Activated naive CD8-positive, alpha-beta T cell treated with anti-CD3 and anti-CD28 coated beads, Interleukin-2, amount 50 U/mL, for 16 hours (primary cell): ENCODE data around the gene FAM120AOS.

ENCODE experiments used
- DNase-seq: peaks from one replicate; pipeline ENCODE4 v3.0.0-alpha.2; 2020; ENCODE audit warnings: low read depth, low spot score

The FAM120AOS gene

GRCh38 chr9:93467462-93467861 lies 14.1 kb upstream of the FAM120AOS start:
- DNase-seq: no peak

GRCh38 chr9:93467062-93467416 lies 13.7 kb upstream of the FAM120AOS start:
- no peak for DNase-seq

- DNase-seq: no peak
Measured at GRCh38 chr9:93466416-93467061, 13.2 kb upstream of the FAM120AOS start.

- DNase-seq: no peak
Measured at GRCh38 chr9:93465855-93466254, 12.5 kb upstream of the FAM120AOS start.

- no peak for DNase-seq
Measured at GRCh38 chr9:93464876-93465275, 11.5 kb upstream of the FAM120AOS start.

DNA sequence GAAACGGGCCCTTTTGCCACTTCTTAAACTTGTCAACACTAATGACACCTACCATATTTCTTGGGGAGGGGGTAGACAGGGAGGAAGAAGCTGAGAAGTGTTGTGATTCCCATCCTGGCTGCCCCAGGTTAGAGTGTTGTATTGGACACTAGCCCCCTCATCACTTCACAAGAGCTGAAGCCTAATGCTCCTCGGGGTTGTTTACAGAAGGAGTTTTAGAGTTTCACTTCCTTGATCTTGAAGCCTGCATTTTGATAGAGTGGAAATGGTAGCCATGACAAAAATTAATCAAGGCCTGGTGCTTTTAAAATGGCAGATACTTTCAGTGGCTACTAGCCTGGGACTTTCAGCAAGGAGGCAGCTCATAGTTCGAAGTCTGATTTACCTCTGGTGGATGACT lies 11.0 kb upstream of the FAM120AOS start:
- no peak for DNase-seq

DNA sequence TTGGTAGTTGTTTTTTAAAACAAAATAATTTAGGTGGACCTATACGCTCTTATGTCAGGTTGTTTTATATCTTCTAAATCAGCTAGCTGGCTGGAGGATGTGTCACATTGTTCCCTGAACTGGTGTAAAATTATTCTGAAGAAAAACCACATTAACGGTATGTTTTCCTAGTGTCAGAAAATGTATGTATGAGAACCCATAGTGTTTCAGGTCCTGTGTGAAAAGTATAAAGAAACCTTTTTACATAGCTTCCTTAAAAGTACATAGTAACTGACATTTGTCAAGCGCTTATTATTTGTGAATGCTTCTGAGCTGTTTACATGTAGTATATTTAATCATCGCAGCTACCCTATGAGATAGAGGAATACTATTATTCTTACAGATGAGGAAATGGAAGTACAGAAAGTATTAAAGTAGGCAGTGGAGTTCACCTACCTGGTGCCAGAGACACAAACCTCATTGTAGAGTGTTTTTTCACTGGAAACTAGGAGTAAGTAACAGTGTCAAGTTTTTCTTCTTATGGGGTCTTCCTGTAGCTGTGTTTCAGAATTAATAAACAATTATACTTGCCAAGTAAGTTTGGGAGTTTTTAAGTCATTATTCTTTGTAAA lies 10.4 kb upstream of the FAM120AOS start:
- DNase-seq: no peak

- DNase-seq: no peak
Measured at GRCh38 chr9:93461821-93462220, 8.4 kb upstream of the FAM120AOS start.

DNA sequence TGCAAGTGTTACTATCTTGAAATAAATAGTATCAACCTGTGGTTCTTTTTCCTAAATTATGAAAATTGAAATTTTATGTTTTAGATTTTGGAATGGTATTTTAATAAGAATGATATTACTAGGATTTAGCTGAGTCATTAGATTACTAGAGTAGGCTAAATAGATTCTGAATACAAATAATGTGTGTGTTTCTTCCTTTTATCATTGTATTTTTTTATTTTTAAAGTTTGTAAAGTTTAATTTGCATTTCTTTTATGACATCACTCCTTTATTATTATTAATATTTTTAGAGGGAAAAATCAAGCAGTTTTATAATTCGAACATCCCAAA lies 8.0 kb upstream of the FAM120AOS start:
- no peak for DNase-seq

GRCh38 chr9:93460689-93461413 lies 7.5 kb upstream of the FAM120AOS start:
- DNase-seq: no peak

GRCh38 chr9:93459432-93459847 lies 6.1 kb upstream of the FAM120AOS start:
- no peak for DNase-seq

- no peak for DNase-seq
Measured at GRCh38 chr9:93458712-93459111, 5.3 kb upstream of the FAM120AOS start.

DNA sequence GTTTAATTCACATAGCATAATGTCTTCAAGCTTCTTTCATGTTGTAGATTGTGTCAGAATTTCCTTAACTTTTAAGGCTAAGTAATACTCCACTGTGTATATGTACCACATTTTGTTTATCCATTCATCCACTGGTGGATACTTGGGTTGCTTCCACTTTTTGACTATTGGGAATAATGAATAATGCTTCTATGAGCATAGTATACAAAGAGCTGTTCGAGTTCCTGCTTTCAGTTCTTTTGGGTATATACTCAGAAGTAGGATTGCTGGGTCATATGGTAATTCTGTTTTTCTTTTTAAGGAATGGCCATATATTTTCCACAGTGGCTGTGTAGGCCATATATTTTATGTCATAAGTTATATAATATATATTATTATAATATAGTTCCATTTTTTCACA lies 3.6 kb upstream of the FAM120AOS start:
- DNase-seq: no peak

DNA sequence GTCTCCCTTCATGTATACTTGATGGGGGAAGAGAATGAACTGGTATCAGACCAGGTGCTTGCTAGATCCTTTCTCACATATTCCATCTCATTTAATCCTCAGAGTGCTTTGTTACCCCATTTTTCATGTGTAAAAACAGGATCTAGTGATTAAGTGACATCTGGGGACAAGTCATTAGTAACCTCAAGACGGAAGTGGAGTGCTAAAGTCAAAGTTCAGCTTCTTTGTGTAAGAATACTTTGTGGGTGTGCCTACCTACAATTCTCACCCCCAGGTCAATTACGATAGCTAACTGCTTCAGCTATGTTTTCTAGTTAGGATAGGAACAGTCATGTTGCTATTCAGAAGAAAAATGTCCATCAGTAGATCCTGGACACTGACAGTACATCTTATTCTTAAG lies 3.1 kb upstream of the FAM120AOS start:
- DNase-seq: no peak

GRCh38 chr9:93456022-93456421 lies 2.6 kb upstream of the FAM120AOS start:
- no peak for DNase-seq

GRCh38 chr9:93452710-93453046 lies 703 bp downstream of the FAM120AOS start:
- no peak for DNase-seq

- DNase-seq: peak; percentile 17
Measured at GRCh38 chr9:93451849-93452709, 1.3 kb downstream of the FAM120AOS start.

DNA sequence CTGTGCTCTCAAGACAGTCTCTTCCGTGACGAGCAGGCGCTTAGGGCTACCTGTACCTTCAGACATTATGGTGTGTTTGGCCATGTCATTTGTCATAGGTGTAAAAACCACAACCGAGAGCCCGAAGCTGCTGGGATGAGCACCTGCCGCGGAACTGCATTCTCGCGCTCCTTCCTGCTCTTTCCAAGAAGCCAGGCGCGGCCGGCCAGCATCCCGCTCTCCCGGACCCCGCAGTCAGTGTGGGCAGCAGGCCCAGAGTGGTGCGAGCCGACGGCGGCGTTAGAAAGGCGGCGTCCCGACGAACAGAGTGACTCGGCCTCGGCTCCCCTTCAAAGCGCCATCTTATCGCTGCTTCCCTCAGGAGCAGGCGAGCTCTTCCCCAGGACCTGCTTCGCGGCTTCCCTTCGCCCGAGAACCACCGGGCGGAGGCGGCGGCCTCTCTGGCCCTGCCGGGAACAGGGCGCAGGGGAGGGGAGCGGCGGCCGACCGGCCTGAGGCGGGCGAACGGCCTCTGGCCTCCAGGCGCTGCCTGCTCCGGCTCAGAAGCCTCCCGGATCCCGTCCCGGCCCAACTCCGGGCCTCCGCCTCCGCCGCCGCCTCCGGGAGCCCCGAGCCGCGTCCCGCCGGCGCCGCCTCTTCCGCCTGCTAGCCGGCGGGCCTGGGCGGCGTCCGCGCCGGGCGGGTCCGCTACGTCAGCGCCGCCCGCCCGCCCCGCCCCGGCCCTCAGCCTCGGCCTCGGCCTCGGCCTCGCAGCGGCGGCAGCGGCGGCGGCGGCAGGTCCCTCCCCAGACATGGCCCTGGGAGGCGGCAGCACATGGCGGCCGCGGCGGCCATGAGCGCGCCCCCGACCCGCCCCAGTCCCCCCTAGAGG lies 2.2 kb downstream of the FAM120AOS start, which contains the start of gene FAM120A:
FAM120A (plus strand) TSS at position 741 of the 871 bp plus-strand sequence. CDS start 231 bp downstream, outside the sequence.
- peak; percentile 44 for DNase-seq

DNA sequence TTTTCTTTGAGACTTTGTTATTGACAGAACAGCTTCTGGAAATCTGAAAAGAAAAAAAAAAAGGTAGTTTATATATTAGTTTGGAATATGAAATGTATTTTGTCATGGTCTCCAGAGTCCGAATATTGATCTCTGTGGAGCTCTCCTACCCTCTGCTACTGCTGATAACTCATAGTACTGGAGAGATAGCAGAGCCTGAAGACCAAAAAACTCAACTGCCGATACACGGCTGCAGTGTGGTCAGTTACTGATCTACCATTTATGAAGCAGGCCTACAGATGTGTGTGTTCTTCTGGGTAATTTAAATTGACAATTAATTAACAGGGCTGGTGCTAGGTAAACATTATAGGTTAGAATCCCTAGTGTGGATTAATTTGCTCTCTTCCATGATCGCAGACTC lies 5.7 kb downstream of the FAM120AOS start:
- no peak for DNase-seq

GRCh38 chr9:93446073-93446472 lies 7.3 kb downstream of the FAM120AOS start:
- DNase-seq: no peak

DNA sequence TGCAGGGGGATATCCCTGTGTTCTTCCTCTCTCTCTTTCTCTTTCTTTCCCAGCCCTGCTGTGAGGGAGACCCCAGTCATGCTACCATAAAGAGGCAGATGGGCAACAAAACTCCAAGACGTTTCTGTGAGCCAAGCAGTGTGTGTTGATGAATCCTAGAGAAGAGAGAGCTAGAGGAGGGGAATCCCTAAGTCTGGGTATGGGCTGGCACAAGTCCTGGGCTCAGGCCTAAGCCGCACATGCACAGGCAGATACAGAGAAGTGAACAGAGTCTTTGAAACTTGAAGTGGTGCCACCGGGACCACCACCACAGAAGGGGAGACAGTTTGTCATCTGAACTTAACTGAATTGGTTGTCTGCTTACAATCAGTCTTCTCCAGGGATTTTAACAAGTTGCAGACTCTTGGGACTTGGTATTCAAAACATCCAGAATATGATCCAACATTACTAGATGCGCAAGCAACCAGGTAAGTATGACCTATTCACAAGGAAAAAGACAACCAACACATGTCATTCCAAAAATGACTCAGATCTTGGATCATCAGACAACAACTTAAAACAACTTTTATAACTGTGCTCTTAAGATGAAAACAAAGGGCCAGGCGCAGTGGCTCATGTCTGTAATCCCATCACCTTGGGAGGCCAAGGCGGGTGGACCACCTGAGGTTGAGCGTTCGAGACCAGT lies 12.3 kb downstream of the FAM120AOS start:
- no peak for DNase-seq
